NCI-H1048 (cell line): ENCODE measurements around the gene TTC4.

ENCODE experiments used
- DNase-seq: peaks from one replicate; lab custom pipeline; 2025; lab: John Stamatoyannopoulos, UW

Gene TTC4

GRCh38 chr1:54705153-54705552 lies 10.5 kb upstream of the TTC4 start:
- no peak for DNase-seq

- no peak for DNase-seq
Observed at GRCh38 chr1:54706419-54706818, 9.2 kb upstream of the TTC4 start.

GRCh38 chr1:54708385-54708784 lies 7.3 kb upstream of the TTC4 start:
- no peak for DNase-seq

GRCh38 chr1:54709547-54710292 lies 5.9 kb upstream of the TTC4 start:
- DNase-seq, result no peak

- no peak for DNase-seq
Observed at GRCh38 chr1:54710434-54710833, 5.2 kb upstream of the TTC4 start.

- no peak for DNase-seq
Observed at GRCh38 chr1:54710841-54711240, 4.8 kb upstream of the TTC4 start.

GRCh38 chr1:54711536-54711935 lies 4.1 kb upstream of the TTC4 start:
- no peak for DNase-seq

- DNase-seq, result no peak
Observed at GRCh38 chr1:54714881-54715492, 674 bp upstream of the TTC4 start.

- DNase-seq, result no peak
Observed at GRCh38 chr1:54716299-54717047, 812 bp downstream of the TTC4 start.

- DNase-seq, result no peak
Observed at GRCh38 chr1:54721719-54722118, 6.1 kb downstream of the TTC4 start.

- no peak for DNase-seq
Observed at GRCh38 chr1:54723985-54724384, 8.3 kb downstream of the TTC4 start.

- no peak for DNase-seq
Observed at GRCh38 chr1:54724771-54725170, 9.1 kb downstream of the TTC4 start.

- DNase-seq, result no peak
Observed at GRCh38 chr1:54728027-54728426, 12.4 kb downstream of the TTC4 start.

GRCh38 chr1:54736685-54737084 lies 21.0 kb downstream of the TTC4 start:
- no peak for DNase-seq

- DNase-seq, result no peak
Observed at GRCh38 chr1:54738244-54738643, 22.6 kb downstream of the TTC4 start.

- DNase-seq, result no peak
Observed at GRCh38 chr1:54741531-54741930, 25.9 kb downstream of the TTC4 start.

GRCh38 chr1:54742282-54742681 lies 26.6 kb downstream of the TTC4 start:
- no peak for DNase-seq

GRCh38 chr1:54743416-54744226 lies 28.0 kb downstream of the TTC4 start:
- DNase-seq, result no peak

- DNase-seq, result no peak
Observed at GRCh38 chr1:54744696-54745095, 29.0 kb downstream of the TTC4 start.

- no peak for DNase-seq
Observed at GRCh38 chr1:54745274-54745673, 29.6 kb downstream of the TTC4 start.

- DNase-seq, result no peak
Observed at GRCh38 chr1:54745864-54746263, 30.2 kb downstream of the TTC4 start.

GRCh38 chr1:54748094-54748835 lies 32.6 kb downstream of the TTC4 start:
- no peak for DNase-seq
